SK-N-SH (cell line): ENCODE results near the gene IGSF9. TPM values are rescaled to one million over a fixed set of nuclear protein-coding genes. Genes with fewer than 3 reads are reported as not detected.

ENCODE experiments used
- CTCF ChIA-PET: fragments of 300-600, 350-600 bp; formaldehyde crosslinking; extraction: SDS; loops from one replicate; lab custom pipeline; 2021; lab: Yijun Ruan, JAX
- POLR2A ChIA-PET: fragments of 350-600 bp; sonication (Branson Sonifier 250); formaldehyde crosslinking; extraction: SDS; loops from one replicate; lab custom pipeline; 2020; ENCODE audit warnings: antibody characterized with exemption, inconsistent platforms; lab: Yijun Ruan, JAX
- DNase-seq: peaks from one replicate; pipeline ENCODE4 v3.0.0; 2012
- H2AFZ ChIP-seq: fragments of 200-600 bp; sonication (generic); 2 replicates; pipeline ENCODE4 v1.8.1; 2016; ENCODE audit warnings: antibody characterized with exemption, mild to moderate bottlenecking, low read depth
- H3F3A ChIP-seq: fragments of 200-600 bp; sonication (generic); replicated peaks from 2 replicates; pipeline ENCODE3; 2016; ENCODE audit warnings: antibody characterized with exemption, mild to moderate bottlenecking; ENCODE audit not compliant: insufficient read depth
- H3K27ac ChIP-seq, 2 experiments: fragments of 200-500 bp in 1 of 2; fragments of 200-600 bp in 1 of 2; sonication (Bioruptor generic) in 1 of 2; sonication (generic), shearing (Covaris generic) in 1 of 2; 2 replicates each; pipeline versions ENCODE4 v1.5.1 to v1.6.1; 2014 to 2016; ENCODE audit warnings: low read depth in 2 of 2, inconsistent platforms in 1 of 2, low read length in 1 of 2, mild to moderate bottlenecking in 1 of 2, mixed read lengths in 1 of 2
- H3K27me3 ChIP-seq: fragments of 200-600 bp; sonication (generic), shearing (Covaris generic); 2 replicates; pipeline ENCODE4 v1.6.1; 2016; ENCODE audit warnings: mixed run types; ENCODE audit not compliant: insufficient read depth
- H3K36me3 ChIP-seq, 2 experiments: fragments of 200-500 bp in 1 of 2; fragments of 200-600 bp in 1 of 2; sonication (Bioruptor generic) in 1 of 2; sonication (generic) in 1 of 2; replicated peaks in 1 of 2; 2 replicates each; pipeline versions ENCODE3 to v1.5.1; 2014 to 2016; ENCODE audit warnings: low read length in 1 of 2, mild to moderate bottlenecking in 1 of 2; ENCODE audit not compliant: insufficient read depth in 2 of 2, control insufficient read depth in 1 of 2
- H3K4me1 ChIP-seq, 2 experiments: fragments of 200-500 bp in 1 of 2; fragments of 200-600 bp in 1 of 2; sonication (Bioruptor generic) in 1 of 2; sonication (generic), shearing (Covaris generic) in 1 of 2; 2 replicates each; pipeline versions ENCODE4 v1.5.1 to v1.6.1; 2014 to 2016; ENCODE audit warnings: low read depth in 1 of 2, low read length in 1 of 2, mixed run types in 1 of 2; ENCODE audit not compliant: insufficient read depth in 2 of 2, control insufficient read depth in 1 of 2
- H3K4me2 ChIP-seq: fragments of 200-600 bp; sonication (generic), shearing (Covaris generic); 2 replicates; pipeline ENCODE4 v1.6.1; 2017; ENCODE audit warnings: mixed run types
- H3K4me3 ChIP-seq, 2 experiments: fragments of 200-500 bp in 1 of 2; fragments of 200-600 bp in 1 of 2; sonication (Bioruptor generic) in 1 of 2; sonication (generic), shearing (Covaris generic) in 1 of 2; 2 replicates each; pipeline versions ENCODE4 v1.5.1 to v1.8.1; 2014 to 2016; ENCODE audit warnings: low read depth in 2 of 2, inconsistent platforms in 1 of 2, low read length in 1 of 2, mild to moderate bottlenecking in 1 of 2, mixed read lengths in 1 of 2, moderate library complexity in 1 of 2
- H3K79me2 ChIP-seq: fragments of 200-600 bp; sonication (generic); 2 replicates; pipeline ENCODE4 v1.8.1; 2017; ENCODE audit warnings: mild to moderate bottlenecking; ENCODE audit not compliant: insufficient read depth
- H3K9ac ChIP-seq: fragments of 200-600 bp; sonication (generic); 2 replicates; pipeline ENCODE4 v1.6.1; 2017; ENCODE audit warnings: mixed run types
- H3K9me2 ChIP-seq: fragments of 200-600 bp; sonication (generic); 2 replicates; pipeline ENCODE4 v1.6.1; 2017; ENCODE audit warnings: mixed run types
- H3K9me3 ChIP-seq: fragments of 200-600 bp; sonication (generic); 2 replicates; pipeline ENCODE4 v1.6.1; 2017; ENCODE audit warnings: mixed run types, mild to moderate bottlenecking, moderate library complexity
- H4K20me1 ChIP-seq: fragments of 200-600 bp; sonication (generic); 2 replicates; pipeline ENCODE4 v1.6.1; 2017; ENCODE audit warnings: mild to moderate bottlenecking, mixed run types; ENCODE audit not compliant: insufficient read depth
- ELF1 ChIP-seq: IDR thresholded peaks from 2 replicates; pipeline ENCODE4 v1.4.0; 2012
- EP300 ChIP-seq, 2 experiments: IDR thresholded peaks; 2 replicates each; pipeline versions ENCODE4 v1.4.0 to v1.6.1; 2012; ENCODE audit warnings: borderline replicate concordance in 1 of 2, low read depth in 1 of 2, low read length in 1 of 2
- EZH2phosphoT487 ChIP-seq: fragments of 200-600 bp; sonication (generic); IDR thresholded peaks from 2 replicates; pipeline ENCODE4 v1.6.1; 2017; ENCODE audit warnings: low read depth, mixed run types, mild to moderate bottlenecking, antibody characterized with exemption, moderate library complexity, borderline replicate concordance
- FOSL2 ChIP-seq: IDR thresholded peaks from 2 replicates; pipeline ENCODE4 v1.4.0; 2012; ENCODE audit warnings: low read depth, mild to moderate bottlenecking, moderate library complexity, borderline replicate concordance
- FOXM1 ChIP-seq: IDR thresholded peaks from 2 replicates; pipeline ENCODE4 v1.4.0; 2012; ENCODE audit warnings: low read depth, mild to moderate bottlenecking
- GABPA ChIP-seq: IDR thresholded peaks from 2 replicates; pipeline ENCODE4 v1.4.0; 2012; ENCODE audit warnings: low read depth, mild to moderate bottlenecking
- JUND ChIP-seq: IDR thresholded peaks from 2 replicates; pipeline ENCODE4 v1.4.0; 2012
- MAX ChIP-seq: IDR thresholded peaks from 2 replicates; pipeline ENCODE4 v1.4.0; 2012; ENCODE audit warnings: low read depth
- RCOR1 ChIP-seq: fragments of 150-350 bp; IDR thresholded peaks from 2 replicates; pipeline ENCODE4 v1.6.1; 2017; ENCODE audit warnings: antibody characterized with exemption, low read length
- RFX5 ChIP-seq: IDR thresholded peaks from 2 replicates; pipeline ENCODE4 v1.6.1; 2012; ENCODE audit warnings: mild to moderate bottlenecking, improper control_type of control experiment, low read length
- SIN3A ChIP-seq: IDR thresholded peaks from 2 replicates; pipeline ENCODE4 v1.6.1; 2012; ENCODE audit warnings: low read depth, mild to moderate bottlenecking, low read length, moderate library complexity, borderline replicate concordance
- TAF1 ChIP-seq: IDR thresholded peaks from 2 replicates; pipeline ENCODE4 v1.6.1; 2012; ENCODE audit warnings: low read depth, mild to moderate bottlenecking, low read length, moderate library complexity, borderline replicate concordance
- TCF12 ChIP-seq: IDR thresholded peaks from 2 replicates; pipeline ENCODE4 v1.4.0; 2012
- TEAD4 ChIP-seq: IDR thresholded peaks from 2 replicates; pipeline ENCODE4 v1.4.0; 2012; ENCODE audit warnings: mild to moderate bottlenecking, borderline replicate concordance; ENCODE audit not compliant: insufficient read depth
- USF1 ChIP-seq: IDR thresholded peaks from 2 replicates; pipeline ENCODE4 v1.4.0; 2012; ENCODE audit warnings: low read depth, borderline replicate concordance
- YY1 ChIP-seq: IDR thresholded peaks from 2 replicates; pipeline ENCODE4 v1.4.0; 2012; ENCODE audit warnings: low read depth, mild to moderate bottlenecking
- ZBTB33 ChIP-seq: IDR thresholded peaks from 2 replicates; pipeline ENCODE4 v1.4.0; 2012; ENCODE audit warnings: low read depth, borderline replicate concordance
- WGBS: methylation state at CpG from one replicate; pipeline ENCODE4 v1.1.6; 2017; ENCODE audit warnings: low lambda C conversion rate; 5-methylcytosine and 5-hydroxymethylcytosine counted together
- polyA plus RNA-seq, 3 experiments: library from polyadenylated mRNA; depleted of rRNA; stranded (reverse); fragments of >200 nt; gene quantifications; 2 replicates each; pipeline ENCODE4 v1.2.3, GENCODE V29; 2012
- TF ChIP-seq, protein P1 (sequence below): fragments of 150-350 bp; IDR thresholded peaks from 2 replicates; pipeline ENCODE4 v1.6.1; 2016; ENCODE audit warnings: mild to moderate bottlenecking, low read depth, low read length

The IGSF9 gene
- polyA plus RNA-seq, 1 of the 3 experiments (the other 2 are of a cell fraction) = 2.4 TPM

GRCh38 chr1:159949981-159950381 lies 4.6 kb upstream of the IGSF9 start:
- ChIA-PET POLR2A (no interaction called here), CTCF (interaction anchor here (1.1 to 13.1 kb wide), 3 partner anchors 10 to 57 kb away, joined by 3 to 100 read pairs (median 7); no protein-coding TSS in a partner anchor)
- Histone ChIP-seq H3K9ac (no peak overlapping the region), H3K79me2 (no peaks in the 10 kb centered on the region), H4K20me1 (no peaks in the 10 kb centered on the region), H3K36me3 (no peaks in the 10 kb centered on the region), H2AFZ (no peak overlapping the region), H3K27me3 (no peaks in the 10 kb centered on the region; the same call in 1 of the 2 replicates), H3F3A (no peaks in the 10 kb centered on the region), H3K4me1 (peaks cover 0 to 4% of the 10 kb centered on the region in 2 experiments; a peak in 1 of 4 replicates), H3K4me2 (no peak overlapping the region), H3K27ac (no peak overlapping the region), H3K4me3 (no peak overlapping the region), H3K9me3 (no peaks in the 10 kb centered on the region), H3K9me2 (no peaks in the 10 kb centered on the region)
- TF ChIP-seq JUND = no peak
- TF ChIP-seq, protein P1, sequence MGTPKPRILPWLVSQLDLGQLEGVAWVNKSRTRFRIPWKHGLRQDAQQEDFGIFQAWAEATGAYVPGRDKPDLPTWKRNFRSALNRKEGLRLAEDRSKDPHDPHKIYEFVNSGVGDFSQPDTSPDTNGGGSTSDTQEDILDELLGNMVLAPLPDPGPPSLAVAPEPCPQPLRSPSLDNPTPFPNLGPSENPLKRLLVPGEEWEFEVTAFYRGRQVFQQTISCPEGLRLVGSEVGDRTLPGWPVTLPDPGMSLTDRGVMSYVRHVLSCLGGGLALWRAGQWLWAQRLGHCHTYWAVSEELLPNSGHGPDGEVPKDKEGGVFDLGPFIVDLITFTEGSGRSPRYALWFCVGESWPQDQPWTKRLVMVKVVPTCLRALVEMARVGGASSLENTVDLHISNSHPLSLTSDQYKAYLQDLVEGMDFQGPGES = no peak
- no peak for TF ChIP-seq YY1
- TF ChIP-seq TAF1 = no peak
- TF ChIP-seq ZBTB33 = no peak
- TF ChIP-seq GABPA = no peak
- TF ChIP-seq RCOR1 = no peak
- no peak for TF ChIP-seq USF1
- no peak for TF ChIP-seq TCF12
- no peak for TF ChIP-seq RFX5
- TF ChIP-seq MAX = no peak
- no peak for TF ChIP-seq EZH2phosphoT487
- no peak for TF ChIP-seq ELF1
- TF ChIP-seq SIN3A = no peak
- no peak for TF ChIP-seq EP300 (IDR thresholded peaks at IDR 0.05; ENCODE audit: borderline replicate concordance in 1 of 2, low read depth in 1 of 2, low read length in 1 of 2)
- no peak for TF ChIP-seq FOSL2
- no peak for TF ChIP-seq TEAD4
- no peak for TF ChIP-seq FOXM1
- no peak for DNase-seq
- WGBS = 55% methylated on average over 4 of the region's 4 CpGs
